Transverse colon (tissue), 4 donors: ENCODE measurements around the gene NOX3. TPM values are rescaled to one million over a fixed set of nuclear protein-coding genes. Genes with fewer than 3 reads are reported as not detected.

Experiments
- DNase-seq: peaks from one replicate; pipeline ENCODE4 v3.0.0-alpha.2; 2019
- H3K27ac ChIP-seq, 4 donors: fragments of 200-600 bp; sonication (generic); 2 replicates each; pipeline ENCODE4 v1.5.1; 2016 to 2018; ENCODE audit warnings: inconsistent platforms in 4 of 4
- H3K27me3 ChIP-seq: fragments of 200-600 bp; sonication (generic); 2 replicates; pipeline ENCODE4 v1.5.1; 2017; ENCODE audit warnings: inconsistent platforms
- H3K36me3 ChIP-seq, 4 donors: fragments of 200-600 bp; sonication (generic); 2 replicates each; pipeline ENCODE4 v1.5.1; 2017 to 2019; ENCODE audit warnings: inconsistent platforms in 4 of 4
- H3K4me1 ChIP-seq, 4 donors: fragments of 200-600 bp; sonication (generic); 2 replicates each; pipeline ENCODE4 v1.5.1; 2017 to 2020; ENCODE audit warnings: inconsistent platforms in 4 of 4
- H3K4me3 ChIP-seq, 4 donors: fragments of 200-600 bp; sonication (generic); 1 replicate in 1 of 4; 2 replicates in 3 of 4; pipeline versions ENCODE4 v1.5.1 to v1.6.1; 2017 to 2019; ENCODE audit warnings: inconsistent platforms in 4 of 4
- H3K9me3 ChIP-seq, 2 donors: fragments of 200-600 bp; sonication (generic); 2 replicates each; pipeline ENCODE4 v1.5.1; 2017 to 2019; ENCODE audit warnings: inconsistent platforms in 2 of 2
- CTCF ChIP-seq, 5 experiments: fragments of 200-600 bp in 3 of 5; fragments of 450-650 bp in 2 of 5; sonication (generic) in 3 of 5; IDR thresholded peaks; 1 replicate in 2 of 5; 2 replicates in 3 of 5; pipeline ENCODE4 v1.5.1; 2016 to 2017; ENCODE audit warnings: antibody characterized with exemption in 5 of 5, inconsistent platforms in 3 of 5, mild to moderate bottlenecking in 2 of 5, moderate library complexity in 1 of 5
- EP300 ChIP-seq: sonication (generic); formaldehyde crosslinking; IDR thresholded peaks from one replicate; pipeline ENCODE4 v1.6.1; 2017; ENCODE audit warnings: antibody characterized with exemption, low read depth
- POLR2A ChIP-seq: fragments of 450-650 bp; IDR thresholded peaks from one replicate; pipeline ENCODE4 v1.6.1; 2016; ENCODE audit warnings: antibody characterized with exemption, mild to moderate bottlenecking, moderate library complexity
- POLR2AphosphoS5 ChIP-seq, 3 donors: sonication (generic); formaldehyde crosslinking; IDR thresholded peaks; one replicate each; pipeline ENCODE4 v1.6.1; 2016; ENCODE audit warnings: antibody characterized with exemption in 3 of 3
- WGBS, 2 donors: methylation state at CpG; one replicate each; pipeline ENCODE4 v1.1.5; 2018; ENCODE audit warnings: low coverage in 1 of 2; 5-methylcytosine and 5-hydroxymethylcytosine counted together
- in situ Hi-C, 4 donors: fragments of 200-750 bp; cut with MboI; loops; one replicate each; pipeline versions ENCODE4 v1.15.0 to v1.15.1; 2017; ENCODE audit warnings: low sequenced_read_pairs in 3 of 4, low pct_ligation_motif_present in 1 of 4, low pct_unique_long_range_greater_than_20kb in 1 of 4
- intact Hi-C: fragments of 100-400 bp; cut with DNase I; formaldehyde crosslinking; loops from one replicate; pipeline ENCODE4 v1.15.1; 2023; ENCODE audit warnings: low total_unique reads
- total RNA-seq, 4 donors: library from RNA; depleted of rRNA; stranded (reverse); fragments of >200 nt; gene quantifications; one replicate each; pipeline ENCODE4 v1.1.0, GENCODE V29; 2016

NOX3 gene
- total RNA-seq, 4 donors from 2014 or later, result not detected

DNA sequence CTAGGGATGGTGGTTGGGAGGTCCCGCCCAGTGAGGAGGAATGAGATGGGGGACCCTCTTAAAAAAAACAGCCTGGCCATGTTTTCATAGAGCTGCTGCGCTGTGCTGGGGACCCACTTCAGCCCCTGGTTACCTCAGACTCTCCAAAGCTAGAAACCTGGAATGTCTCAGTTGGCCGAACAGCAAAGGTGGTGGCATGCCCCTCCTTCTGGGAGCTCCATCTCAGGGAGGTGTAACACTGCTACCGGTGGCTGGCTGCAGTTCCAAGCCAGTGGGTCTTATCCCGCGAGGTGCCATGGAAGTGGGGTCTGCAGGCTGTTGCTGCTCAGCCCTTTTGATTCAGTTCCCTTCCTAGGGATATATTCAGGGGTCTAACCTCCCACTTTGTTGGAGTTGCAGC, 105.7 kb downstream of the NOX3 start:
- no peaks in the 10 kb centered on the region for H3K4me1 ChIP-seq
- TF ChIP-seq EP300 (no peak), POLR2A (no peak), POLR2AphosphoS5 (IDR thresholded peaks at IDR 0.05) (no peak), CTCF (IDR thresholded peaks at IDR 0.05) (no peak)
- in situ Hi-C loops (loop anchor here in 3 of 4 donors (25.0 kb wide), 3 partner anchors 187 to 1212 kb away; no protein-coding TSS in a partner anchor), intact Hi-C loops (no loop called here)
- no peaks in the 10 kb centered on the region for H3K27me3 ChIP-seq
- WGBS, 2 donors, result 99 to 100% methylated on average over 1 to 6 of the region's 6 CpGs
- H3K27ac ChIP-seq, result no peak overlapping the region
- H3K9me3 ChIP-seq, result peaks cover 7 to 22% of the 10 kb centered on the region in 2 donors
- H3K36me3 ChIP-seq, result no peaks in the 10 kb centered on the region
- no peak for DNase-seq
- no peak overlapping the region for H3K4me3 ChIP-seq

GRCh38 chr6:155349129-155349528, 106.5 kb downstream of the NOX3 start:
- peaks cover under 1 to 14% of the 10 kb centered on the region in 2 donors for H3K9me3 ChIP-seq
- DNase-seq, result no peak
- 81 to 88% methylated on average over 2 of the region's 2 CpGs for WGBS, 2 donors
- intact Hi-C loops (no loop called here), in situ Hi-C loops (loop anchor here in 3 of 4 donors (25.0 kb wide), 3 partner anchors 188 to 1213 kb away; no protein-coding TSS in a partner anchor)
- H3K36me3 ChIP-seq, result no peaks in the 10 kb centered on the region
- no peaks in the 10 kb centered on the region for H3K27me3 ChIP-seq
- H3K4me3 ChIP-seq, result no peak overlapping the region
- no peaks in the 10 kb centered on the region for H3K4me1 ChIP-seq
- no peak for TF ChIP-seq EP300
- TF ChIP-seq POLR2AphosphoS5 (IDR thresholded peaks at IDR 0.05), result no peak
- no peak for TF ChIP-seq CTCF (IDR thresholded peaks at IDR 0.05)
- no peak for TF ChIP-seq POLR2A
- no peak overlapping the region for H3K27ac ChIP-seq

GRCh38 chr6:155347800-155348199, 107.8 kb downstream of the NOX3 start:
- no peaks in the 10 kb centered on the region for H3K27me3 ChIP-seq
- H3K4me1 ChIP-seq, result no peaks in the 10 kb centered on the region
- in situ Hi-C loops (loop anchor here in 3 of 4 donors (25.0 kb wide), 3 partner anchors 190 to 1215 kb away; no protein-coding TSS in a partner anchor), intact Hi-C loops (no loop called here)
- H3K36me3 ChIP-seq, result no peaks in the 10 kb centered on the region
- no peak for DNase-seq
- H3K9me3 ChIP-seq, result peaks cover 0 to 6% of the 10 kb centered on the region in 2 donors
- no peak for TF ChIP-seq EP300
- TF ChIP-seq POLR2AphosphoS5 (IDR thresholded peaks at IDR 0.05), result no peak
- no peak for TF ChIP-seq CTCF (IDR thresholded peaks at IDR 0.05)
- no peak for TF ChIP-seq POLR2A
- 77% methylated on average over 1 of the region's 1 CpG; no CpG with 5 or more reads in 1 of the 2 donors for WGBS, 2 donors
- no peak overlapping the region for H3K27ac ChIP-seq
- no peak overlapping the region for H3K4me3 ChIP-seq

GRCh38 chr6:155346957-155347356, 108.7 kb downstream of the NOX3 start:
- H3K4me1 ChIP-seq, result no peaks in the 10 kb centered on the region
- H3K9me3 ChIP-seq, result peaks cover 0 to 6% of the 10 kb centered on the region in 2 donors
- in situ Hi-C loops (loop anchor here in 3 of 4 donors (25.0 kb wide), 3 partner anchors 190 to 1215 kb away; no protein-coding TSS in a partner anchor), intact Hi-C loops (no loop called here)
- no peak overlapping the region for H3K4me3 ChIP-seq
- H3K36me3 ChIP-seq, result no peaks in the 10 kb centered on the region
- H3K27ac ChIP-seq, result no peak overlapping the region
- no peaks in the 10 kb centered on the region for H3K27me3 ChIP-seq
- no peak for DNase-seq
- TF ChIP-seq POLR2AphosphoS5 (IDR thresholded peaks at IDR 0.05) (no peak), CTCF (IDR thresholded peaks at IDR 0.05) (no peak), EP300 (no peak), POLR2A (no peak)

Other genes with a start within 250 kb of the NOX3 start
- gene CLDN20, start 191.8 kb downstream of the NOX3 start, total RNA-seq, result not detected
- gene TFB1M, start 141.4 kb downstream of the NOX3 start, total RNA-seq, result 10 to 100 TPM in 3 of 4 donors, 1 to 10 TPM in 1; 3.2 to 43.4 (median 16.5) TPM